GM12872 (cell line): Measurements from ENCODE around the gene POMP.

Source experiments
- TF ChIP-seq, protein P1 (sequence below): IDR thresholded peaks from 3 replicates; pipeline ENCODE4 v1.5.1; 2011; ENCODE audit warnings: low read depth, mild to moderate bottlenecking, low read length, moderate library complexity; ENCODE audit not compliant: insufficient read depth

POMP gene

DNA sequence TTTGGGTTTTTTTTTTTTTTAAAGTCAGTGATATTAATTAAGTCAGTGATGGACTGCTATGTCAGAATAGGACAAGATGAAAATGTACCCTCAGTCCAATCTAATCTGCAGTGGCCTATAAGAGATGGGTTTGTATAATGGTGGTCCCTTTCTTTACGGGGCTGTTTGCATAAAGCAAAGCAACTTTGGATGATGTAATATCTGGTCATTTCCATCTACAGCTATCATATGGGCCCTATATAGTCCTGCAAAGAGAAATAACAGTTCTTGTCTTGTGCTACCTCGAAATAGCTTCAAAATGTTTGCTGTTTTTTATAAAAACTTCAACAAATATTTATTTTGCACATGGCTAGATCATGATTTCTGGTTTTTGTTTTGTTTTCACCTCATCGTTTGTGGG is 20.2 kb upstream of the POMP start:
- TF ChIP-seq, protein P1, sequence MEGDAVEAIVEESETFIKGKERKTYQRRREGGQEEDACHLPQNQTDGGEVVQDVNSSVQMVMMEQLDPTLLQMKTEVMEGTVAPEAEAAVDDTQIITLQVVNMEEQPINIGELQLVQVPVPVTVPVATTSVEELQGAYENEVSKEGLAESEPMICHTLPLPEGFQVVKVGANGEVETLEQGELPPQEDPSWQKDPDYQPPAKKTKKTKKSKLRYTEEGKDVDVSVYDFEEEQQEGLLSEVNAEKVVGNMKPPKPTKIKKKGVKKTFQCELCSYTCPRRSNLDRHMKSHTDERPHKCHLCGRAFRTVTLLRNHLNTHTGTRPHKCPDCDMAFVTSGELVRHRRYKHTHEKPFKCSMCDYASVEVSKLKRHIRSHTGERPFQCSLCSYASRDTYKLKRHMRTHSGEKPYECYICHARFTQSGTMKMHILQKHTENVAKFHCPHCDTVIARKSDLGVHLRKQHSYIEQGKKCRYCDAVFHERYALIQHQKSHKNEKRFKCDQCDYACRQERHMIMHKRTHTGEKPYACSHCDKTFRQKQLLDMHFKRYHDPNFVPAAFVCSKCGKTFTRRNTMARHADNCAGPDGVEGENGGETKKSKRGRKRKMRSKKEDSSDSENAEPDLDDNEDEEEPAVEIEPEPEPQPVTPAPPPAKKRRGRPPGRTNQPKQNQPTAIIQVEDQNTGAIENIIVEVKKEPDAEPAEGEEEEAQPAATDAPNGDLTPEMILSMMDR = no peak

DNA sequence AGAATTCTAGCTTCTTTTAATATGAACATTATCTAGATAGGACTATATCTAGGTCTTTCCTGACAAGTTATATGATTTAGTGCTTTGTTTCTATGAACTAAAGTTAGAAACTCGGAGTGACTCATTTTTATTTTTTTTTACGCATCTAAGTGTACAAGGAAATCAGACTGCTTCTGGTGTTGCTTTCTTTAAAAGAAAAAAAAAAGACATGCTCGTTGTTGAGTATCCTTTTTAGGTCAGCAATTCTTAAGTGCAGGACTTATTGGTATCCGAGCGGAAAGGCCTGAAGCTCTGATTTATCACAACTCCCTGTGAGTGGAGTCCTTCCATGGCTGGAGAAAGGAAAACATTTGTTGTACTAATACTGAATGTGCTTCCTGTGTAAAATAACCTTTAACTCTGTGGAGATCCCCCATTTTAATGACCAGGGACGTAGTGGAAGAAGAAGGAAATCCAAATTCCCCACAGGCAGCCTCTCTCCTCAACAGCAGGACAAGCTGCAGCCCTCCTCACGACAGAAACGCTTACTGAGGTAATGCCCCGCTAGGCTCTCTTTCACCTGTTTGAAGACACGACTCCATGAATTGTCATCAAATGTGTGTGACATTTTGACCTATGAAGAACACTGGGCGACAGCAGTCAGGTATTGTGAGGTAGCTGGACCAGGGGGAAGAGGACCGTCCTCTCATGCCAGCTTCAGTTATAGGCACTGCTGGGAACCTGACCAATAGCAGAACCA is 17.9 kb upstream of the POMP start:
- TF ChIP-seq, protein P1 = no peak

DNA sequence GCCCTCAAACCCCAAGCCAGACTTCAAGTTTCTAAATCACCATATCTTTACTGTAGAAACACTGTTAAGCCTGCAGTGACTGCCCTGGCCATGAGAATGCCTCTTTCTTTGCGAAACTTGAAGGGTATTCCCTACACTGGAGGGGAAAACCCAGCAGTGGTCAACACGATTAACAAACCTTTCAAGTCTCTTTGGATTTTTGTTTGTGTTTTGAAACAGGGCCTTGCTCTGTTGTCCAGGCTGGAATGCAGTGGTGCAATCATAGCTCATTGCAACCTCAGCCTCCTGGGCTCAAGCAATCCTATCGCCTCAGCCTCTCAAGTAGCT is 17.4 kb upstream of the POMP start:
- TF ChIP-seq, protein P1 = no peak

DNA sequence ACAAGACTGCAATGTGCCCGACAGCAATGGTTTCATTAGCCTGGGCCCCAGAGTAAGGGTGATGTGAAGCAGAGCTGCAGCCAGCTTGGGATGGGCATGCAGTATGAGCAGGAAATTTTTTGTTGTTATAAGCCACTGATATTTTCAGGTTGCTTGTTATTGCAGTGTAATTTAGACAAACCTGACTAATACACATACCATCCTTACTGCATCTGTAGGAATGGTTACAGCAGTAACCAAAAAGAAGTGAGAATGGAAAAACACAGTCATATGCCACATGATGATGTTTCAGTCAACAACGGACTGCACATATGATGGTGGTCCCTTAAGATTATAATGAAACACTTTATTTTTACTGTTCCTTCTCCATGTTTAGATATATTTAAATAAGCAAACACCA is 8.6 kb upstream of the POMP start:
- TF ChIP-seq, protein P1 = no peak

DNA sequence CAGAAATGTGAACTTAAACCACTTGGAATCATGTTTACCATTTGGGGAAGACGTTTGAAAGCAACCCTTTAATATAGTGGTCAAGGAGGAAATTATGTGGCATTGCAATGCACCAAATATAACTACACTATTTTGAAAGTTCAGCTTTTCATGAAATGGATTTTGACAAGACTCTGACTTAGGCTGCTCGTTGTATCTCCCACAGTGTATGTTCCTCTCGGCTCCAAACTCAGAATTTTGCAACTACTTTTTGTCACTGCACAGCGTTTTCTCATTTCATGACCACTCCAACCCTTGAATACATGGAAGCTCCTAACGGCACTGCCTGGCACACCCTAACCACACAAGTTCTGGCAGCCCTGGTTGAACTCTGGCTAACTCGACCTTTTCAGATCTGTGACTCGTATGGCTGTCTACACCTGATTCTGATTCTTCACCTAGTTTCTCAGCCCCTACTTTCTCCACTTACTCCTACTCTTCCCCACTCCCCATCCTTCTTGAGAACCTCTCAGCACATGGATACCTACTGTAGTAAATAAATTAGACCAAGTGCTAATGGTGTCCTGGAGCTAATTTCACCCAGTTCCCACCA is 7.0 kb upstream of the POMP start:
- TF ChIP-seq, protein P1 = no peak

DNA sequence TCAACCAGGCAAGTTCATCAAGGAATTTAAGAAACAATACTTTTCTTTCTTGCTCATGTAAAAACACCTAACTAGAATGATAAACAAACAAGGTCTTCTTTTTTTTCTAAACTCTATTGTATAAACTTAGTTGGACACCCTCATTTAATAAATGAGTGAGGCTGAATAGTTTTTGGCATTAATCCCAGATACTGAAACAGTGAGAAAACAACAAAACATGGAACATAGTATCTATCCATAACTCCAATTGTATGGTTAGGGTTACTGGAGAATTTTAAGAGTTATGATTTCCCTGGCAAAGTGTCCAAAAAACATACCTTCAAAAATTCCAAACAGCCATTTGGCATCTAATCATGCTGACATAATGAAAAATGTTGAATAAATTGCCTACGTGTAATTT is 5.8 kb upstream of the POMP start:
- TF ChIP-seq, protein P1 = no peak

DNA sequence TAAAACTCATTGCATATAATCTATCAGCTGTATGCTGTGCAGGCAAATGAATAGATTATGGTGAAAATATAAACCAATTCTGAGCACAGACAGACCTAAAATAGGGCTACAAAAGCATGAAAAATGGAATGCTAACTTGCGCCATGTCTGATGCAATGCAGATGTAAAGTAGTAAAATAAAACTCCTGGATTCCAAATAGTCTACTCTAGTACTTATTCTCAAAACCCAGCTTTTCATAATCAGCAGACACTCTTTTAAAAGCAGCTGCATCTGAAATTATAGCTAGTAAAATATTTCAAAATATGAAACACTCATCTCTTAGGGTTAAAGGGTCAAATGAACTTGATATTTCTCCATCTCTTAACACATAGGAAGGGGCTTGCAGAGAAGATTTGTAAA is 4.7 kb upstream of the POMP start:
- TF ChIP-seq, protein P1 = no peak
